Measurements from ENCODE around the gene ZC3H6.

- no peak for TF ChIP-seq CTCF (IDR thresholded peaks at IDR 0.05; ENCODE audit: insufficient read depth, low read length)
- no peak for TF ChIP-seq REST (IDR thresholded peaks at IDR 0.05; ENCODE audit: insufficient replicate concordance, low read depth)
- TF ChIP-seq POLR2AphosphoS5 (IDR thresholded peaks at IDR 0.05; ENCODE audit: low read depth) = no peak
- no peak for TF ChIP-seq GABPA (IDR thresholded peaks at IDR 0.05; ENCODE audit: low read depth)
These were observed 29.0 kb downstream of the ZC3H6 start for GRCh38 chr2:112304298-112304941.
